Fibroblast of villous mesenchyme (primary cell): ENCODE measurements around the gene GDI2. TPM values are rescaled to one million over a fixed set of nuclear protein-coding genes. Genes with fewer than 3 reads are reported as not detected.
A peak's percentile ranks its signal among the peaks of the same experiment; 100 is the strongest.
"Not testable (repeated sequence)": the region's sequence is repeated elsewhere in the genome, so short reads cannot be mapped to it uniquely, and the experiment has no call there.

Experiments
- DNase-seq: peaks from one replicate; pipeline ENCODE4 v3.0.0-alpha.2; 2010; ENCODE audit warnings: low read depth
- H3K4me3 ChIP-seq: 2 replicates; pipeline ENCODE4 v1.5.1; 2011; ENCODE audit warnings: low read depth, mild to moderate bottlenecking, low read length
- total RNA-seq: library from RNA; depleted of rRNA; stranded (reverse); fragments of >200 nt; gene quantifications from 2 replicates; pipeline ENCODE4 v1.2.3, GENCODE V29; 2012
- TF ChIP-seq, protein P1 (sequence below): IDR thresholded peaks from 2 replicates; pipeline ENCODE4 v1.5.1; 2012; ENCODE audit warnings: low read depth, mild to moderate bottlenecking, low read length; ENCODE audit not compliant: insufficient read depth

GDI2 gene
- total RNA-seq, 1 donor, result 615 TPM

DNA sequence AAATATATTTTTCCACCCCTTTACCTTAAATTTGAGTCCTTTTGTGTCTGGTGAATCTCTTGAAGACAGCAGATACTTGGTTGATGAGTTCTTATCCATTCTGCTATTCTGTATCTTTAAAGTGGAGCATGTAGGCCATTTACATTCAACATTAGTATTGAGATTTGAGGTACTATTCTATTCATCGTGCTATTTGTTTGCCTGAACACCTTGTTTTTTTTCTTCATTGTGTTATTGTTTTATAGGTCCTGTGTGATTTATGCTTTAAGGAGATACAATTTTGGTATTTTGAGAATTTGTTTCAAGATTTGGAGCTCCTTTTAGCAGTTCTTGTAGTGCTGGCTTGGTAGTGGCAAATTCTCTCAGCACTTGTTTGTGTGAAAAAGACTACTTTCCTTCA, 29.9 kb downstream of the GDI2 start:
- DNase-seq, result no peak
- TF ChIP-seq, protein P1, sequence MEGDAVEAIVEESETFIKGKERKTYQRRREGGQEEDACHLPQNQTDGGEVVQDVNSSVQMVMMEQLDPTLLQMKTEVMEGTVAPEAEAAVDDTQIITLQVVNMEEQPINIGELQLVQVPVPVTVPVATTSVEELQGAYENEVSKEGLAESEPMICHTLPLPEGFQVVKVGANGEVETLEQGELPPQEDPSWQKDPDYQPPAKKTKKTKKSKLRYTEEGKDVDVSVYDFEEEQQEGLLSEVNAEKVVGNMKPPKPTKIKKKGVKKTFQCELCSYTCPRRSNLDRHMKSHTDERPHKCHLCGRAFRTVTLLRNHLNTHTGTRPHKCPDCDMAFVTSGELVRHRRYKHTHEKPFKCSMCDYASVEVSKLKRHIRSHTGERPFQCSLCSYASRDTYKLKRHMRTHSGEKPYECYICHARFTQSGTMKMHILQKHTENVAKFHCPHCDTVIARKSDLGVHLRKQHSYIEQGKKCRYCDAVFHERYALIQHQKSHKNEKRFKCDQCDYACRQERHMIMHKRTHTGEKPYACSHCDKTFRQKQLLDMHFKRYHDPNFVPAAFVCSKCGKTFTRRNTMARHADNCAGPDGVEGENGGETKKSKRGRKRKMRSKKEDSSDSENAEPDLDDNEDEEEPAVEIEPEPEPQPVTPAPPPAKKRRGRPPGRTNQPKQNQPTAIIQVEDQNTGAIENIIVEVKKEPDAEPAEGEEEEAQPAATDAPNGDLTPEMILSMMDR, result no peak
- H3K4me3 ChIP-seq, result no peak overlapping the region

DNA sequence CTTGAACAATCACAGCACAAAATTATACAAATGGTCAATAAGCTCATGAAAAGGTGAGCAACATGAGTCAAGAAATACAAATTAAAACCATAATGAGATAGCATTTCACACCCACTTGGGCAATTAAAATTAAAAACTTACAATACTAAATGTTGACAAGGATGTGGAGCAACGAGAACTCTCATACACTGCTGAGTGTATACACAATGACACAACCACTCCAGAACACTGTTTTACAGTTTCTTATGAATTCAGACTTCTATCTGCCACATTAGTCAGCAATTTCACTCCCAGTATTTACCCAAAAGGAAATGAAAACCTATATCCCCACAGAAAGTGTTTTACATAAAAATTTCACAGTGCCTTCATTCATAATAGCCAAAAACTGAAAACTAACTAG, 31.1 kb downstream of the GDI2 start:
- H3K4me3 ChIP-seq, result no peak overlapping the region
- TF ChIP-seq, protein P1, result no peak
- DNase-seq, result no peak

DNA sequence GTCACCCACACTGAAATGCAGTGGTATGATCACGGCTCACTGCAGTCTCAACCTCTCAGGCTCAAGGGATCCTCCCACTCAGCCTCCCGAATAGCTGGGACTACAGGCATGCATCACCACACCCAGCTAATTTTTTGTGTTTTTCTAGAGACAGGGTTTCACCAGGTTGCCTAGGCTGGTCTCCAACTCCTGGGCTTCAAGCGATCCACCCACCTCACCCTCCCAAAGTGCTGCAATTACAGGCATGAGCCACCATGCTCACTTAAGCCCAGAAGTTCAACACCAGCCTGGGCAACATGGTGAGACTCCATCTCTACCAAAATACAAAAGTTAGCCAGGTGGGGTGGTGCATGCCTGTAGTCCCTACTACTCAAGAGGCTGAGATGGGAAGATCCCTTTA, 33.5 kb downstream of the GDI2 start:
- H3K4me3 ChIP-seq, result no peak overlapping the region
- TF ChIP-seq, protein P1, result no peak
- DNase-seq, result no peak

DNA sequence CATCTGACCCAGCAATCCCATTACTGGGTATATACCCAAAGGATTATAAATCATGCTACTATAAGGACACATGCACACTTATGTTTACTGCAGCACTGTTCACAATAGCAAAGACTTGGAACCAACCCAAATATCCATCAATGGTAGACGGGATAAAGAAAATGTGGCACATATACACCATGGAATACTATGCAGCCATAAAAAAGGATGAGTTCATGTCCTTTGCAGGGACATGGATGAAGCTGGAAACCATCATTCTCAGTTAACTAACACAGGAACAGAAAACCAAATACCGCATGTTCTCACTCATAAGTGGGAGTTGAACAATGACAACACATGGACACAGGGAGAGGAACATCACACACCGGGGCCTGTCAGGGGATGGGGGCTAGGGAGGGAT, 35.5 kb downstream of the GDI2 start:
- DNase-seq, H3K4me3 ChIP-seq: not testable (repeated sequence)

DNA sequence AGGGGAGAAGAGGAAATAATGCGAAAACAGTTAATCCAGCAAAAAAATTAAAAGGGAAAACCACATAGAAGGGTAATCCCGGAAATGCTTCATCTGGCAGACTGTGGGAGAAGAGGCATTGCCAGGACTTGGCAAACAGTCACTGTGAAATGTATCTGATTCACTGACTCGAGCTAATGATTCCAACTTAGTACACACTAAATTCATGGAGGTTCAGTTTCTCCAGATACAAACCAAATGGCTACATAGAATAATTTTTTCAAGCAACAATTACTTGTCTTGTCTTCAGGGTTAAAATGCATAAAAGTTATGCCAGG, 36.4 kb downstream of the GDI2 start:
- TF ChIP-seq, protein P1, result no peak
- H3K4me3 ChIP-seq, result no peak overlapping the region
- peak; percentile 78 for DNase-seq

DNA sequence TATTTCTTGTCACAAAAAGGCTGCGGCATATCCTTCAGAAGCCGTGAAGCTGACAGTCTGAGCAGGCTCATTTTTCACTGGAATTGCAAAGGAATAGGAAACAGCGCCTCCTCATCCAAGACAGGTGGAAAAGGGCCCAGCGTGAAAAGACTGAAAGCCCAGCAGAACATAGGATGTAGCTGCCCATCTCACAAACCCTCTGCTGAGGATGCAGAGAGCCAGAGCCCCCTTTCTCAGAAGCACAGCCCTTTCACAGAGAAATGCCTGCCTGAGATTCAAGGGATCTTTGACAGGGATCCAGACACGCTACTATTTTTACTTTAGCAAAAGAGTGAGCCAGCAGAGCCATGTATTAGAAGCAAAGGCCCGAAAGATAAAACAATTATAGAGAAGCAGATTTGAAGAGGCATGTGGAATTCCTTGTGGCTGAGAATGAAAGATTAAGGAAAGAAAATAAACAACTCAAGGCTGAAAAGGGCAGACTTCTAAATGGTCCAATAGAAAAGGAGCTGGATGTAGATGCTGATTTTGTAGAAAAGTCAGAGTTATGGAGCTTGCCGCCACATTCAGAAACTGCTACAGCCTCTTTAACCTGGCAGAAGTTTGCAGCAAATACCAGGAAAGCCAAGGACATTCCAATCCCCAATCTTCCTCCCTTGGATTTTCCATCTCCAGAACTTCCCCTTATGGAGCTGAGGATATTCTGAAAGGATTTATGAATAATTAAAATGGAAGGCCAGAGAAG, 36.9 kb downstream of the GDI2 start:
- TF ChIP-seq, protein P1, result peak; percentile 17
- no peak overlapping the region for H3K4me3 ChIP-seq
- DNase-seq, result peak; percentile 15

DNA sequence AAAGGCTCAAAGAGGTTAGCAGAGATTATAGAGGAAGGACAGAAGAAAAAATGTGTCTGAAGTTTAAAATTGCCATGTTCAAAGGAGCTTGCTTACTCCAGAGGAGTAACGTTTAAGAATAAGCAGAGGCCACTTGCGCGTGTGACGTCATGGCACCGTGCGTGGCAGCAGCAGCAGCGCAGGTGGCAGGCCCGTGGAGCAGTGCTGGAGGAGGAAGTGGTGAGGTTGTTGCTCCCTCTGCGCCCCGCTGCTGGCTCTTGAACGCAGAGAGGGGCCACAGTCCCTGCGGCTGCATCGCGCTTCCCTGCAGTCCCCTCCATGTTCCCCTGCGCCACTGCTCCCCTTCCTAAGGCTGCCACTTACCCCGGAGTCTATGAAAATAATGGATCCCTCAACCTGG, 37.5 kb downstream of the GDI2 start:
- no peak for DNase-seq
- H3K4me3 ChIP-seq, result no peak overlapping the region
- TF ChIP-seq, protein P1, result no peak
